Frontal cortex (tissue), 4 donors: Measurements from ENCODE around the gene NCOA1. TPM values are rescaled to one million over a fixed set of nuclear protein-coding genes. Genes with fewer than 3 reads are reported as not detected.
"Not testable (repeated sequence)": the region's sequence is repeated elsewhere in the genome, so short reads cannot be mapped to it uniquely, and the experiment has no call there.

Source experiments
- DNase-seq, 2 donors: peaks; one replicate each; pipeline ENCODE4 v3.0.0; 2012; ENCODE audit warnings: low spot score in 2 of 2
- FAIRE-seq: peaks from 2 replicates; lab custom pipeline; 2012; peaks lifted over from hg19 to GRCh38; lab: Jason Lieb, UNC
- total RNA-seq: library from RNA; depleted of rRNA; stranded (reverse); fragments of >200 nt; gene quantifications from one replicate; pipeline ENCODE4 v1.2.3, GENCODE V29; 2014
- donor health status: control.
- donor health status: control.
- donor health status: control.

The NCOA1 gene
- total RNA-seq, 1 donor from 2014 or later, result 150 TPM

GRCh38 chr2:24530796-24531195 lies 39.7 kb downstream of the NCOA1 start:
- FAIRE-seq, result no peak

GRCh38 chr2:24531610-24532009 lies 40.6 kb downstream of the NCOA1 start:
- not testable (repeated sequence) for FAIRE-seq

More at GRCh38 chr2:24530796-24531195, 39.7 kb downstream of the NCOA1 start:
- DNase-seq, result no peak

GRCh38 chr2:24532057-24532456 lies 41.0 kb downstream of the NCOA1 start:
- not testable (repeated sequence) for FAIRE-seq, DNase-seq

More at GRCh38 chr2:24531610-24532009, 40.6 kb downstream of the NCOA1 start:
- DNase-seq, result not testable (repeated sequence)

- FAIRE-seq, DNase-seq: not testable (repeated sequence)
Observed at GRCh38 chr2:24533574-24533973, 42.5 kb downstream of the NCOA1 start.

GRCh38 chr2:24538720-24539119 lies 47.7 kb downstream of the NCOA1 start:
- FAIRE-seq, result no peak
- DNase-seq, result no peak

GRCh38 chr2:24539258-24539657 lies 48.2 kb downstream of the NCOA1 start:
- FAIRE-seq, result no peak
- DNase-seq, result no peak

GRCh38 chr2:24540011-24540477 lies 49.0 kb downstream of the NCOA1 start:
- FAIRE-seq, result no peak

GRCh38 chr2:24541621-24542020 lies 50.6 kb downstream of the NCOA1 start:
- FAIRE-seq, result no peak
- no peak for DNase-seq

More at GRCh38 chr2:24540011-24540477, 49.0 kb downstream of the NCOA1 start:
- DNase-seq, result no peak

- FAIRE-seq, result no peak
- DNase-seq, result no peak
Observed at GRCh38 chr2:24542269-24542872, 51.3 kb downstream of the NCOA1 start.

GRCh38 chr2:24543252-24543651 lies 52.2 kb downstream of the NCOA1 start:
- FAIRE-seq (no peak), DNase-seq (no peak)

GRCh38 chr2:24544456-24545115 lies 53.5 kb downstream of the NCOA1 start:
- FAIRE-seq (no peak), DNase-seq (no peak)

- no peak for DNase-seq
Observed at GRCh38 chr2:24546669-24547068, 55.6 kb downstream of the NCOA1 start.

GRCh38 chr2:24548058-24548457 lies 57.0 kb downstream of the NCOA1 start:
- no peak for FAIRE-seq
- DNase-seq, result no peak

More at GRCh38 chr2:24546669-24547068, 55.6 kb downstream of the NCOA1 start:
- no peak for FAIRE-seq

GRCh38 chr2:24550301-24550700 lies 59.2 kb downstream of the NCOA1 start:
- FAIRE-seq, result not testable (repeated sequence)

GRCh38 chr2:24551016-24551415 lies 60.0 kb downstream of the NCOA1 start:
- FAIRE-seq, result no peak
- DNase-seq, result no peak

More at GRCh38 chr2:24550301-24550700, 59.2 kb downstream of the NCOA1 start:
- not testable (repeated sequence) for DNase-seq

- FAIRE-seq (no peak), DNase-seq (no peak)
Observed at GRCh38 chr2:24552836-24553235, 61.8 kb downstream of the NCOA1 start.

GRCh38 chr2:24558781-24559472 lies 67.9 kb downstream of the NCOA1 start:
- DNase-seq (no peak), FAIRE-seq (no peak)

- no peak for FAIRE-seq
- DNase-seq, result no peak
Observed at GRCh38 chr2:24559473-24560113, 68.5 kb downstream of the NCOA1 start.

GRCh38 chr2:24565537-24565936 lies 74.5 kb downstream of the NCOA1 start:
- DNase-seq (no peak), FAIRE-seq (no peak)

- no peak for DNase-seq
- FAIRE-seq, result no peak
Observed at GRCh38 chr2:24566209-24566608, 75.2 kb downstream of the NCOA1 start.
